ENCODE data around the gene ETF1.
A peak's percentile ranks its signal among the peaks of the same experiment; 100 is the strongest.

Gene ETF1

GRCh38 chr5:138542956-138543729 lies at the start of gene ETF1:
ETF1 (minus strand) TSS chr5:138543236; CDS start chr5:138542918, 318 bp downstream.
- DNase-seq (ENCODE audit: low read depth in 2 of 3, low spot score in 2 of 3), result peak; percentile 90 to 99 (median 97)

DNA sequence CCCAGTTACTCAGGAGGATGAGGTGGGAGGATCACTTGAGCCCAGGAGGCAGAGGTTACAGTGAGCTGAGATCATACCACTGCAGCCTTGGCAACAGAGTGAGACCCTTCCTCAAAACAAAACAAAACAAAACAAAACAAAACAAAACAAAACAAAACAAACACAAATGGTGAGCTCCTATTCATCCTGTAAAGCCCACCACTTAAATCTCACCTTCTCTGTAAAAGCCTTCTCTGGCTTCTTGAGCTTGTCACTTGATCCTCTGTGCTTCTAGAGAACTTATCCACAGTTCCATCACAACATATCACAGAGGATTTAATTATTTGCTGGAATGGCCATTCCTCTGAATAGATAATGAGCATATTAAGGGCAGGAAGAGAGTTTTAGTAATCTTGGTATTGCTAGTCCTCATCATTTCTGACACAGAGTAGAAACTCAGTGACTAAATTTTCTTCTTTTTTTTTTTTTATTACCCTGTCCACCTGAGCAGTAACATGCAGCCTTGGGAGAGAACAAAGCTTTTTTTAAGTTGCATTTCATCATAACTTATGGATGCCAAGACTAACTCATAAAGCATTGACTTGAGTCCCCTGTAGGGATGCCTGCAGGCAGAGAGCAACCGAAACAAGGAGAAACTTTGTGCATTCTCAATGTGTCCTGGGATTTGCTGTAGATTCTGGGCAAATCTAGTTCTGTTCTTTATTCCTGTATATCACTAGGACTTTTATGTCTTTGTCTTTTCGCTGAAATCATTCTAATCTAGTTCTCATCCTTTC lies 45.2 kb upstream of the ETF1 start:
- DNase-seq (ENCODE audit: low read depth in 2 of 3, low spot score in 2 of 3), result no peak

GRCh38 chr5:138585157-138585556 lies 42.1 kb upstream of the ETF1 start:
- DNase-seq (ENCODE audit: low read depth in 2 of 3, low spot score in 2 of 3), result no peak

DNA sequence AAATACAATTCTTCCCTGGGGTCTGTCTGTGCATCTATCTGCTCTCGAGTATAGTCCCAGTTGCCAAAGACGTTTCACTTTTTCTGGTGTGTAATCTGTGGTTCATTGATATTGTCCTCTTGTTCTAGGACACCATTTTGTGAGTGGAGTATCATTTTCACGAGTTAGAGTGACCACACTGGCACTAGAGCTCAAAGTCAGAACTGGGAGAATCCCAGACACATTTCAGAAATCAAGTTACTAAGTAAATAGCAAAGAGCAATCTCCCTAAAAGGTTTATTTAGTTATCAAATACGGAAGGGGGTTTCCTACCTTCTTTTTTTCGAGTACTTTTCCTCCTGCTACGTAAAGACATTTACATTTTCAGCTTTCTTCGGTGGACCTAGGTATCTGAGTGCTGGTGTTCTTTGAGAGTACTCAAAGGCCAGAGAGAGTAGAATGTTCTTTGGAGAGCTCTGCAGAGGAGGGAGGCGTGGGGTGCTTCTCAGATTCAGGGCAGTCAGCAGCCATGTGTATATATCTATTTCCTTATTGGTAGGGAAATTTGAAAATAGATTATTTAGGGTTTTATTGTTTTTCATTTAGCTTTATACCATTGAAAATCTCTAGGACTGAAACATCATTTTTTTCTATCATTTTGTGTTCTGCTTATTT lies 41.1 kb upstream of the ETF1 start:
- no peak for DNase-seq (ENCODE audit: low read depth in 2 of 3, low spot score in 2 of 3)

DNA sequence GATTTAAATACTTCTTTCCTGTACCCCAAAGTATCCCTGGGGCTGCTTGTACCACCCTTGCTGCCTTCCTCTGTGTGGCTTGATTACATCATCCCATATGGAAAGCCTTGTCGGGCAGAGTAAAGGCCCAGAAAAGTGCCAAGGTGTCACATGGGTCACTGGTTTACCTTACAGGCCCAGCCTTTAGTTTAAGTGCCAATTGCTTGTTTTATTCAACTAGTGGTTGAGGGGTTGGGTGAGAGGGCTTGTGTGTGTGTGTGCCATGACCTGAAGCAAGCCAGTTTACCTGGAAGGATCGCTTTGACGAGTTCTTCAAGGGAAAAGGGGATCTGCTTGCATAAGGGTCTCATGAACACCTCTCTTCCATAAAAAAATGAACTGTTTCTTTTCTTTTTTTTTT lies 39.9 kb upstream of the ETF1 start:
- no peak for DNase-seq (ENCODE audit: low read depth in 2 of 3, low spot score in 2 of 3)

GRCh38 chr5:138580777-138581176 lies 37.7 kb upstream of the ETF1 start:
- no peak for DNase-seq (ENCODE audit: low read depth in 2 of 3, low spot score in 2 of 3)

DNA sequence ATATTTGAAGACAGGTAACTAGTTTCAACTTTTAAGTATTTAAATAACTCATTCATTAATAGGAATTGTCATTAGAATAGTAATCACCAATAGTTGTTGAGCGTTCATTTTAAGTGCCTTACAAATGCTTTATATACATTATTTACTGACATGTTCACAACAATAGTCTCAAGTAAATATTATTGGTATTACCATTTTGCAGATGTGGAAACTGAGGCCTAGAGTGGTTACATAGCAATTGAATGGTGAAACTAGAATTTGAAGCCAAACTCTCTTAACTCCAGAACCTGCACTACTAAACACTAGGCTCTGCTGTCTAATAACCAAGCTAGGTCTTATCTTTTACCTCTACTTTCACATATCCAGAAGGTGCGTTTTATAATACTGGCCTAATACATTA lies 37.0 kb upstream of the ETF1 start:
- no peak for DNase-seq (ENCODE audit: low read depth in 2 of 3, low spot score in 2 of 3)

- DNase-seq (ENCODE audit: low read depth in 2 of 3, low spot score in 2 of 3), result no peak
These were observed 36.5 kb upstream of the ETF1 start for GRCh38 chr5:138579517-138579863.

DNA sequence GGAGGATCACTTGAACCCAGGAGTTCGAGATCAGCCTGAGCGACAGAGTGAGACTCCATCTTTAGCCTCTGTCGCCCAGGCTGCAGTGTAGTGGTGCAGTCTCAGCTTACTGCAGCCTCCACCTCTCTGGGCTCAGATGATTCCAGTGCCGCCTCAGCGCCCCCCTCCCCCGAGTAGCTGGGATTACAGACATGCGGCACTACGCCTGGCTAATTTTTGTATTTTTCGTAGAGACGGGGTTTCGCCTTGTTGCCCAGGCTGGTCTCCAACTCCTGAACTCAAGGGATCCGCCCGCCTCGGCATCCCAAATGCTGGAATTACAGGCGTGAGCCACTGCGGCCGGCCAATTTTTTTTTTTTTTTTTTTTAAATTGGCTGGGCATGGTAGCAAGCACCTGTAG lies 34.4 kb upstream of the ETF1 start:
- DNase-seq (ENCODE audit: low read depth in 2 of 3, low spot score in 2 of 3), result no peak

- peak; percentile 87 to 93 (median 90) for DNase-seq (ENCODE audit: low read depth in 2 of 3, low spot score in 2 of 3)
These were observed 32.4 kb upstream of the ETF1 start, which contains the start of gene HSPA9 for GRCh38 chr5:138575194-138576015. HSPA9 (minus strand) TSS chr5:138575401; CDS start chr5:138575318, 83 bp downstream.

DNA sequence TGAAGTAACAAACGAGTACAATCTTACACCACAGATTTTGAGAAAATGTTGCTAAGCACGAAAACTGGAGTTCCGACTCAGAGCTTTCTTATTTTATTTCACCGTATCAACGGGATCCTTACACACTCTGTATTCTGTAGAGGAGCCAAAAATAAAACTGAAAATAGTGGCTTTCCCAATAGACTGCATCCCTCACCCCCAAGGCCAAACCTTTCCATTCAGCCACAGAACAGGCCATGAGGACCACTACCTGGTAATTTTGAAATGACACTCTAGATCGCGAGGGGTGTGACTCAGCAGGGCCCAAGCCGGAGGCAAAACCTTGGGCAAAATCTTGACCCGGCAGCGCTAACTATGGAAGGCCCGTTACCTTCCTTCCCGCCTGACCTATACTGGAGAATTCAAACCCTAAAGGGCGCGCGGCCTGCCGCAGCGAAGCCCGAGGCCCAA lies 31.7 kb upstream of the ETF1 start:
- DNase-seq (ENCODE audit: low read depth in 2 of 3, low spot score in 2 of 3), result no peak

DNA sequence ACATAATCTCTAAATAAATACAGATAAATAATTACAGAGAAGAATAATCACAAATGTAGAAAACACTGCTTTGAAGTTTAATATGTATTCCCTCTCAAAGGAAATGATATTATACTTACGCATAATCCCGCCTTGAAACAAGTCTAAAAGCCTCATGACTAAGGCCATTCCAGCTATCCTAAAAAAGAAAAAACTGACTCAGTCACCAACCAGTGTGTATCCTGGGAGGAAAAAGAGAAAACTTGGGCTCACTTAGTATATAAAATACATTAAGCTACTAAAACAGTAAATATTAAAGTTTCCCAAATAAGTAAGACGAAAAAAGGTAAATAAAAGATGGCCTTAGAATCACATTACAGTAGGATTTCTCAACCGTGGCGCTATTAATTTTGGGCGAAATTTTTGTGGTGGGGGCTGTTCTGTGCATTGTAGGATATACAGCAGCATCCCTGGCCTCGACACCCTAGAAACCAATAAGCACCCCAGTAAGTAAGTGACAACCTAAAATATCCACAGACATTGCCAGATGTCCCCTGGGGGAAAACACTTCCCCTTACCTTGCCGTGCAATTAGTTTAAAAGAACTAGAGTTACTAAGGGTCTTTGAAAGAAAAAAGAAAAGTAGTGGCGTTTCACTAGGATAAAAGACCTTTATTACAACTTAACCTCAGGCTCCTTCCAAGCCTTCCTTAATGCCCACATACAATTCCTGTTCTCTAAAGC lies 31.1 kb upstream of the ETF1 start:
- no peak for DNase-seq (ENCODE audit: low read depth in 2 of 3, low spot score in 2 of 3)

DNA sequence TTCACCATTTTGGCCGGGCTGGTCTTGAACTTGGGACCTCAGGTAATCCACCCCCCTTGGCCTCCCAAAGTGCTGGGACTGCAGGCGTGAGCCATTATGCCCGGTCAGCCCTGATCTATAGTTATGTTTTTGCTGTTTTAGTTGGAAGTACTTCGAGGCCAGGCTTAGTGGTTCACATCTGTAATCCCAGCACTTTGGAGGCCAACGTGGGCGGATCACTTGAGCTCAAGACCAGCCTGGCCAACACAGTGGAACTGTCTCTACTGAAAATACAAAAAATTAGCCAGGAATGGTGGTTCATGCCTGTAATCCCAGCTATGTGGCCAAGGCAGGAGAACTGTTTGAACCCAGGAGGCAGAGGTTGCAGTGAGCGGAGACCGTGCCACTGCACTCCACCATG lies 30.2 kb upstream of the ETF1 start:
- no peak for DNase-seq (ENCODE audit: low read depth in 2 of 3, low spot score in 2 of 3)

- no peak for DNase-seq (ENCODE audit: low read depth in 2 of 3, low spot score in 2 of 3)
These were observed 27.8 kb upstream of the ETF1 start for GRCh38 chr5:138570871-138571270.

DNA sequence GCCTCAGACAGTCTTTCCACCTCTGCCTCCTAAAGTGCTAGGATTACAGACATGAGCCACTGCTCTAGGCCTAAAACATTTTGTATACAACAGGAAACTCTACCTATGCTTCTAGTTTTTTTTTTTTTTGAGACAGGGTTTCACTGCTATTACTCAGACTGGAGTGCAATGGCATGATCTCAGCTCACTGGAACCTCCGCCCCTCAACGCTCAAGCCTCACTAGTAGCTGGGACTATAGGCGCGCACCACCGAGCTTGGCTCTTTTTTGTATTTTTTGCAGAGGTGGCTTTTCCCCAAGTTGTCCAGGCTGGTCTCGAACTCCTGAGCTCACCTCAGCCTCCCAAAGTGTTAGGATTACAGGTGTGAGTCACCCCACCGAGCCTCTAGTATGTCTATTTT lies 26.7 kb upstream of the ETF1 start:
- DNase-seq (ENCODE audit: low read depth in 2 of 3, low spot score in 2 of 3), result no peak

GRCh38 chr5:138568061-138568824 lies 25.2 kb upstream of the ETF1 start:
- no peak for DNase-seq (ENCODE audit: low read depth in 2 of 3, low spot score in 2 of 3)

GRCh38 chr5:138566792-138567191 lies 23.8 kb upstream of the ETF1 start:
- no peak for DNase-seq (ENCODE audit: low read depth in 2 of 3, low spot score in 2 of 3)

GRCh38 chr5:138565100-138565821 lies 22.2 kb upstream of the ETF1 start:
- no peak for DNase-seq (ENCODE audit: low read depth in 2 of 3, low spot score in 2 of 3)

GRCh38 chr5:138564242-138564641 lies 21.2 kb upstream of the ETF1 start:
- DNase-seq (ENCODE audit: low read depth in 2 of 3, low spot score in 2 of 3), result no peak
